ENCODE data around the gene PLCG1.

GRCh38 chr20:41226426-41226825 is 89.1 kb downstream of the PLCG1 start:
- TF ChIP-seq CTCF (IDR thresholded peaks at IDR 0.05; ENCODE audit: low read depth, low read length) (no peak), EZH2phosphoT487 (IDR thresholded peaks at IDR 0.05; ENCODE audit: low read depth) (no peak)
